HEK293 (cell line): Measurements from ENCODE around the gene ZNF524.

Experiments used
- CTCF ChIP-seq: fragments of 450-650 bp; formaldehyde crosslinking; IDR thresholded peaks from 2 replicates; pipeline ENCODE4 v1.5.1; 2016; ENCODE audit warnings: missing biosample characterization, missing genetic modification characterization
- ELK4 ChIP-seq: IDR thresholded peaks from 2 replicates; pipeline ENCODE4 v1.6.1; 2011; ENCODE audit warnings: mild to moderate bottlenecking, low read depth, low read length, borderline replicate concordance
- KLF10 ChIP-seq: fragments of 450-650 bp; IDR thresholded peaks from 2 replicates; pipeline ENCODE4 v1.5.1; 2018; ENCODE audit warnings: missing biosample characterization, mild to moderate bottlenecking, missing genetic modification characterization
- KLF8 ChIP-seq: fragments of 450-650 bp; formaldehyde crosslinking; IDR thresholded peaks from 2 replicates; pipeline ENCODE4 v1.5.1; 2016; ENCODE audit warnings: missing biosample characterization, missing genetic modification characterization
- KLF9 ChIP-seq: fragments of 450-650 bp; formaldehyde crosslinking; IDR thresholded peaks from 2 replicates; pipeline ENCODE4 v1.5.1; 2016; ENCODE audit warnings: missing biosample characterization, missing genetic modification characterization, low read depth
- MEIS1 ChIP-seq: sonication (generic); formaldehyde crosslinking; IDR thresholded peaks from 2 replicates; pipeline ENCODE4 v1.8.1; 2022; ENCODE audit warnings: missing genetic modification reagents, mild to moderate bottlenecking, borderline replicate concordance
- MZF1 ChIP-seq: fragments of 450-650 bp; formaldehyde crosslinking; IDR thresholded peaks from 2 replicates; pipeline ENCODE4 v1.5.1; 2017; ENCODE audit warnings: missing biosample characterization, missing genetic modification characterization, borderline replicate concordance
- OVOL3 ChIP-seq: fragments of 450-650 bp; formaldehyde crosslinking; IDR thresholded peaks from 2 replicates; pipeline ENCODE4 v1.5.1; 2016; ENCODE audit warnings: missing biosample characterization, missing genetic modification characterization
- PRDM1 ChIP-seq: fragments of 450-650 bp; formaldehyde crosslinking; IDR thresholded peaks from 2 replicates; pipeline ENCODE4; 2016; ENCODE audit warnings: missing biosample characterization, missing genetic modification characterization
- ZBTB7A ChIP-seq: fragments of 450-650 bp; formaldehyde crosslinking; IDR thresholded peaks from 2 replicates; pipeline ENCODE4 v1.5.1; 2016; ENCODE audit warnings: low read depth, missing biosample characterization, missing genetic modification characterization
- ZFHX2 ChIP-seq: fragments of 450-650 bp; formaldehyde crosslinking; conservative IDR thresholded peaks from 2 replicates; pipeline ENCODE4 v1.5.1; 2016; ENCODE audit warnings: missing biosample characterization, missing genetic modification characterization
- ZNF10 ChIP-seq: fragments of 450-650 bp; formaldehyde crosslinking; IDR thresholded peaks from 2 replicates; pipeline ENCODE4 v1.5.1; 2017; ENCODE audit warnings: missing biosample characterization, missing genetic modification characterization
- ZNF138 ChIP-seq: fragments of 450-650 bp; formaldehyde crosslinking; IDR thresholded peaks from 2 replicates; pipeline ENCODE4 v1.5.1; 2016; ENCODE audit warnings: missing biosample characterization, missing genetic modification characterization, borderline replicate concordance
- ZNF169 ChIP-seq: fragments of 450-650 bp; formaldehyde crosslinking; IDR thresholded peaks from 2 replicates; pipeline ENCODE4 v1.5.1; 2016; ENCODE audit warnings: missing biosample characterization, missing genetic modification characterization
- ZNF26 ChIP-seq: fragments of 450-650 bp; formaldehyde crosslinking; IDR thresholded peaks from 2 replicates; pipeline ENCODE4 v1.5.1; 2016; ENCODE audit warnings: missing biosample characterization, missing genetic modification characterization
- ZNF311 ChIP-seq: fragments of 450-650 bp; formaldehyde crosslinking; IDR thresholded peaks from 2 replicates; pipeline ENCODE4 v1.5.1; 2017; ENCODE audit warnings: missing biosample characterization, missing genetic modification characterization, borderline replicate concordance
- ZNF37A ChIP-seq: fragments of 450-650 bp; IDR thresholded peaks from 2 replicates; pipeline ENCODE4 v1.5.1; 2018; ENCODE audit warnings: missing biosample characterization, missing genetic modification characterization
- ZNF398 ChIP-seq: fragments of 450-650 bp; formaldehyde crosslinking; IDR thresholded peaks from 2 replicates; pipeline ENCODE4 v1.5.1; 2017; ENCODE audit warnings: missing biosample characterization, missing genetic modification characterization
- ZNF433 ChIP-seq: fragments of 450-650 bp; formaldehyde crosslinking; IDR thresholded peaks from 2 replicates; pipeline ENCODE4 v1.5.1; 2016; ENCODE audit warnings: missing biosample characterization, missing genetic modification characterization, low read depth
- ZNF449 ChIP-seq: fragments of 450-650 bp; formaldehyde crosslinking; IDR thresholded peaks from 2 replicates; pipeline ENCODE4 v1.5.1; 2017; ENCODE audit warnings: missing biosample characterization, mild to moderate bottlenecking, missing genetic modification characterization, moderate library complexity
- ZNF664 ChIP-seq: fragments of 450-650 bp; formaldehyde crosslinking; IDR thresholded peaks from 2 replicates; pipeline ENCODE4 v1.5.1; 2016; ENCODE audit warnings: missing biosample characterization, missing genetic modification characterization
- ZNF677 ChIP-seq: fragments of 450-650 bp; IDR thresholded peaks from 2 replicates; pipeline ENCODE4 v1.5.0; 2018; ENCODE audit warnings: missing biosample characterization, mild to moderate bottlenecking, missing genetic modification characterization, moderate library complexity
- ZNF785 ChIP-seq: fragments of 450-650 bp; formaldehyde crosslinking; IDR thresholded peaks from 2 replicates; pipeline ENCODE4 v1.5.1; 2016; ENCODE audit warnings: missing biosample characterization, missing genetic modification characterization
- TF ChIP-seq, protein P1 (sequence below): fragments of 450-650 bp; formaldehyde crosslinking; conservative IDR thresholded peaks from 2 replicates; pipeline ENCODE4 v1.5.1; 2016; ENCODE audit warnings: low read depth, missing biosample characterization, missing genetic modification characterization

The ZNF524 gene

GRCh38 chr19:55641426-55642152 lies 41.5 kb downstream of the ZNF524 start (continued):
- TF ChIP-seq, protein P1, sequence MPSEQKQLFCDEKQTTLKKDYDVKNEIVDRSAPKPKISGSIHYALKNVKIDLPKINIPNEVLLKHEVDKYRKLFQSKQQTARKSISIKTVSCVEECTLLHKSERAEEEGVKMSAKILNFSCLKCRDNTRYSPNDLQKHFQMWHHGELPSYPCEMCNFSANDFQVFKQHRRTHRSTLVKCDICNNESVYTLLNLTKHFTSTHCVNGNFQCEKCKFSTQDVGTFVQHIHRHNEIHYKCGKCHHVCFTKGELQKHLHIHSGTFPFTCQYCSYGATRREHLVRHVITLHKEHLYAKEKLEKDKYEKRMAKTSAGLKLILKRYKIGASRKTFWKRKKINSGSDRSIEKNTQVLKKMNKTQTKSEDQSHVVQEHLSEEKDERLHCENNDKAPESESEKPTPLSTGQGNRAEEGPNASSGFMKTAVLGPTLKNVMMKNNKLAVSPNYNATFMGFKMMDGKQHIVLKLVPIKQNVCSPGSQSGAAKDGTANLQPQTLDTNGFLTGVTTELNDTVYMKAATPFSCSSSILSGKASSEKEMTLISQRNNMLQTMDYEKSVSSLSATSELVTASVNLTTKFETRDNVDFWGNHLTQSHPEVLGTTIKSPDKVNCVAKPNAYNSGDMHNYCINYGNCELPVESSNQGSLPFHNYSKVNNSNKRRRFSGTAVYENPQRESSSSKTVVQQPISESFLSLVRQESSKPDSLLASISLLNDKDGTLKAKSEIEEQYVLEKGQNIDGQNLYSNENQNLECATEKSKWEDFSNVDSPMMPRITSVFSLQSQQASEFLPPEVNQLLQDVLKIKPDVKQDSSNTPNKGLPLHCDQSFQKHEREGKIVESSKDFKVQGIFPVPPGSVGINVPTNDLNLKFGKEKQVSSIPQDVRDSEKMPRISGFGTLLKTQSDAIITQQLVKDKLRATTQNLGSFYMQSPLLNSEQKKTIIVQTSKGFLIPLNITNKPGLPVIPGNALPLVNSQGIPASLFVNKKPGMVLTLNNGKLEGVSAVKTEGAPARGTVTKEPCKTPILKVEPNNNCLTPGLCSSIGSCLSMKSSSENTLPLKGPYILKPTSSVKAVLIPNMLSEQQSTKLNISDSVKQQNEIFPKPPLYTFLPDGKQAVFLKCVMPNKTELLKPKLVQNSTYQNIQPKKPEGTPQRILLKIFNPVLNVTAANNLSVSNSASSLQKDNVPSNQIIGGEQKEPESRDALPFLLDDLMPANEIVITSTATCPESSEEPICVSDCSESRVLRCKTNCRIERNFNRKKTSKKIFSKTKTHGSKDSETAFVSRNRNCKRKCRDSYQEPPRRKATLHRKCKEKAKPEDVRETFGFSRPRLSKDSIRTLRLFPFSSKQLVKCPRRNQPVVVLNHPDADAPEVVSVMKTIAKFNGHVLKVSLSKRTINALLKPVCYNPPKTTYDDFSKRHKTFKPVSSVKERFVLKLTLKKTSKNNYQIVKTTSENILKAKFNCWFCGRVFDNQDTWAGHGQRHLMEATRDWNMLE, result no peak
- no peak for TF ChIP-seq ZNF311
- no peak for TF ChIP-seq ZNF138 (tag by site-specific recombination)
- 0 out of 2 replicates have a peak, but pooled peaks have one; percentile 6 for TF ChIP-seq KLF9
- no peak for TF ChIP-seq ZNF10 (tag by site-specific recombination)
- no peak for TF ChIP-seq ZNF785 (tag by site-specific recombination)
- peak; percentile 7; the same call in 1 of the 2 replicates for TF ChIP-seq CTCF
- TF ChIP-seq ZNF664 (tag by site-specific recombination), result no peak
- no peak for TF ChIP-seq ZNF26 (tag by site-specific recombination)
- TF ChIP-seq KLF10 (tag by site-specific recombination), result no peak
- TF ChIP-seq MZF1 (tag by site-specific recombination), result no peak
- no peak for TF ChIP-seq ELK4
- peak; percentile 93 for TF ChIP-seq PRDM1 (tag by site-specific recombination)
- TF ChIP-seq ZNF677 (tag by site-specific recombination), result no peak
- TF ChIP-seq ZNF37A (tag by site-specific recombination), result no peak
- peak; percentile 36; the same call in 1 of the 2 replicates for TF ChIP-seq ZBTB7A (tag by site-specific recombination)
- no peak for TF ChIP-seq ZFHX2 (tag by site-specific recombination)
- TF ChIP-seq ZNF433 (tag by site-specific recombination), result no peak
- no peak for TF ChIP-seq ZNF169 (tag by site-specific recombination)
- TF ChIP-seq ZNF398, result peak; percentile 77
- no peak for TF ChIP-seq ZNF449 (tag by site-specific recombination)
- no peak for TF ChIP-seq MEIS1 (CRISPR knock-in tag)
- TF ChIP-seq KLF8 (tag by site-specific recombination), result peak; percentile 71; the same call in 1 of the 2 replicates
- TF ChIP-seq OVOL3, result peak; percentile 46; the same call in 1 of the 2 replicates
